DMS114 treated with DMSO at 0.1 percent for 48 hours (cell line): ENCODE measurements around the gene SLC1A3.
"Not testable (repeated sequence)": the region's sequence is repeated elsewhere in the genome, so short reads cannot be mapped to it uniquely, and the experiment has no call there.

Experiments used
- DNase-seq: peaks from one replicate; lab custom pipeline; 2025; ENCODE audit not compliant: unreplicated experiment; lab: John Stamatoyannopoulos, UW

The SLC1A3 gene

GRCh38 chr5:36630201-36631145 is 24.1 kb downstream of the SLC1A3 start:
- no peak for DNase-seq

GRCh38 chr5:36631154-36631553 is 24.7 kb downstream of the SLC1A3 start:
- no peak for DNase-seq

GRCh38 chr5:36631620-36632362 is 25.4 kb downstream of the SLC1A3 start:
- DNase-seq = no peak

- no peak for DNase-seq
Observed at GRCh38 chr5:36632363-36632664, 25.9 kb downstream of the SLC1A3 start.

GRCh38 chr5:36635721-36636390 is 29.4 kb downstream of the SLC1A3 start:
- DNase-seq = no peak

- no peak for DNase-seq
Observed at GRCh38 chr5:36637101-36637500, 30.7 kb downstream of the SLC1A3 start.

GRCh38 chr5:36637516-36637915 is 31.1 kb downstream of the SLC1A3 start:
- DNase-seq = no peak

GRCh38 chr5:36638056-36638455 is 31.6 kb downstream of the SLC1A3 start:
- no peak for DNase-seq

GRCh38 chr5:36640949-36641348 is 34.5 kb downstream of the SLC1A3 start:
- DNase-seq = no peak

- DNase-seq = no peak
Observed at GRCh38 chr5:36641431-36641830, 35.0 kb downstream of the SLC1A3 start.

- no peak for DNase-seq
Observed at GRCh38 chr5:36642089-36642488, 35.7 kb downstream of the SLC1A3 start.

- DNase-seq = no peak
Observed at GRCh38 chr5:36643162-36643561, 36.8 kb downstream of the SLC1A3 start.

GRCh38 chr5:36643841-36644240 is 37.4 kb downstream of the SLC1A3 start:
- not testable (repeated sequence) for DNase-seq

- no peak for DNase-seq
Observed at GRCh38 chr5:36644727-36645126, 38.3 kb downstream of the SLC1A3 start.

GRCh38 chr5:36646100-36646499 is 39.7 kb downstream of the SLC1A3 start:
- no peak for DNase-seq

- no peak for DNase-seq
Observed at GRCh38 chr5:36646507-36647023, 40.2 kb downstream of the SLC1A3 start.

GRCh38 chr5:36647046-36647445 is 40.6 kb downstream of the SLC1A3 start:
- DNase-seq = no peak

GRCh38 chr5:36648426-36648825 is 42.0 kb downstream of the SLC1A3 start:
- no peak for DNase-seq

- DNase-seq = no peak
Observed at GRCh38 chr5:36651761-36652685, 45.6 kb downstream of the SLC1A3 start.

GRCh38 chr5:36653044-36653705 is 46.8 kb downstream of the SLC1A3 start:
- no peak for DNase-seq
